Measurements from ENCODE around the gene OR2D3. TPM values are rescaled to one million over a fixed set of nuclear protein-coding genes. Genes with fewer than 3 reads are reported as not detected.
A peak's percentile ranks its signal among the peaks of the same experiment; 100 is the strongest.

Gene OR2D3
- total RNA-seq, 1 donor from 2014 or later = not detected

DNA sequence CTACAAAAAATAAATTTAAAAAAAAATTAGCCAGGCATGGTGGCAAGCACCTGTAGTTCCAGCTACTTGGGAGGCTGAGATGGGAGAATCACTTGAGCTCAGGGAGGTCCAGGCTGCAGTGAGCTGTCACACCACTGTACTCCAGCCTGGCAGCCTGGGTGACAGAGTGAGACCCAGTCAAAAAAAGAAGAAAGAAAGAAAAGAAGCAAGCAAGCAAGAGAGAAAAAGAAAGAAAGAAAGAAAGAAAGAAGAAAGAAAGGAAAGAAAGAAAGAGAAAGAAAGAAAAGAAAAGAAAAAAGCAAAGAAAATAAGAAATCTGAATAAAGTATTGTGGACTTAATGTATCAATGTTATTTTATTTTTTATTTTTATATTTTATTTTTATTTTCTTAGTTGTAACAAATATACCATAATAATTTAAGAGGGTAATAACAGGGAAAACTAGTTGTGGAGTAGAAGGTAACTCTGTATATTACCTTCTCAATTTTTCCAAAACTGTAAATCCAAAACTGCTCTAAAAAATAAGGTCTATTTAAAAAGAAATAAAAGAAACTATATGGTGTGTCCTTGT is 4.3 kb downstream of the OR2D3 start:
- Mint-ChIP-seq H3K9me3 (no peaks in the 10 kb centered on the region), H3K27me3 (ENCODE audit: low read depth) (no peaks in the 10 kb centered on the region), H3K27ac (no peak overlapping the region), H3K4me1 (peaks cover 12% of the 10 kb centered on the region), H3K36me3 (no peaks in the 10 kb centered on the region), H3K4me3 (no peak overlapping the region)
- TF ChIP-seq, protein P1, sequence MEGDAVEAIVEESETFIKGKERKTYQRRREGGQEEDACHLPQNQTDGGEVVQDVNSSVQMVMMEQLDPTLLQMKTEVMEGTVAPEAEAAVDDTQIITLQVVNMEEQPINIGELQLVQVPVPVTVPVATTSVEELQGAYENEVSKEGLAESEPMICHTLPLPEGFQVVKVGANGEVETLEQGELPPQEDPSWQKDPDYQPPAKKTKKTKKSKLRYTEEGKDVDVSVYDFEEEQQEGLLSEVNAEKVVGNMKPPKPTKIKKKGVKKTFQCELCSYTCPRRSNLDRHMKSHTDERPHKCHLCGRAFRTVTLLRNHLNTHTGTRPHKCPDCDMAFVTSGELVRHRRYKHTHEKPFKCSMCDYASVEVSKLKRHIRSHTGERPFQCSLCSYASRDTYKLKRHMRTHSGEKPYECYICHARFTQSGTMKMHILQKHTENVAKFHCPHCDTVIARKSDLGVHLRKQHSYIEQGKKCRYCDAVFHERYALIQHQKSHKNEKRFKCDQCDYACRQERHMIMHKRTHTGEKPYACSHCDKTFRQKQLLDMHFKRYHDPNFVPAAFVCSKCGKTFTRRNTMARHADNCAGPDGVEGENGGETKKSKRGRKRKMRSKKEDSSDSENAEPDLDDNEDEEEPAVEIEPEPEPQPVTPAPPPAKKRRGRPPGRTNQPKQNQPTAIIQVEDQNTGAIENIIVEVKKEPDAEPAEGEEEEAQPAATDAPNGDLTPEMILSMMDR (IDR thresholded peaks at IDR 0.05; ENCODE audit: unreplicated experiment) = no peak
- DNase-seq (ENCODE audit: low spot score in 2 of 2, unreplicated experiment in 2 of 2) = no peak

DNA sequence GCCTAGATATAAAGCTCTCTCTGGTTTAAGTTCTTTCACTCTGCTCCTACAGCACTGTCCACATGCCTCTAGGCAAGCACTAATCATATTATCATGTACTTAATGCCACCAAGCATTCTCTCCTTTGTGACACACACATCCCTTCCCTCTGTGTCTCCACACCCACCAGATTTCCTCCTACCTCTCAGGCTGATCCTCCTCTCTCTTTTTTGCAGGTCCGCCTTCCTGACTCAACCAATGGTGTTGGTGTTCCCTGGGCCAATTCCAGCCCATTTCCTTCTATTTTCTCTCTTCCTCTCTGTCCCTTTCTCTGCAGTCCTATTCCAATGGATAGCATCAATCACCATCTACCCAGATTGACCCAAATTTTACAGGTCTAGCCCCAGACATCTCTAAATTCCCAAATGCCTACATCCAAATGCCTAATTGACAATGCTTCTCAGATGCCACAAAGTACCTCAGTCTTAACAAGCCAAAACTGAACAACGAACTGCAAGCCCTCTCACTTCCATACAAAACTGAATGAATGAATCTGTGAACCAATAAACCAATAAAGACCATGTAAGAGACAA is 4.9 kb downstream of the OR2D3 start:
- Mint-ChIP-seq H3K36me3 (no peaks in the 10 kb centered on the region), H3K27ac (peak overlapping the region; percentile 75), H3K27me3 (ENCODE audit: low read depth) (no peaks in the 10 kb centered on the region), H3K4me1 (peaks cover 12% of the 10 kb centered on the region), H3K9me3 (no peaks in the 10 kb centered on the region), H3K4me3 (peak overlapping the region; percentile 90)
- no peak for DNase-seq (ENCODE audit: low spot score in 2 of 2, unreplicated experiment in 2 of 2)
- TF ChIP-seq, protein P1 (IDR thresholded peaks at IDR 0.05; ENCODE audit: unreplicated experiment) = no peak

DNA sequence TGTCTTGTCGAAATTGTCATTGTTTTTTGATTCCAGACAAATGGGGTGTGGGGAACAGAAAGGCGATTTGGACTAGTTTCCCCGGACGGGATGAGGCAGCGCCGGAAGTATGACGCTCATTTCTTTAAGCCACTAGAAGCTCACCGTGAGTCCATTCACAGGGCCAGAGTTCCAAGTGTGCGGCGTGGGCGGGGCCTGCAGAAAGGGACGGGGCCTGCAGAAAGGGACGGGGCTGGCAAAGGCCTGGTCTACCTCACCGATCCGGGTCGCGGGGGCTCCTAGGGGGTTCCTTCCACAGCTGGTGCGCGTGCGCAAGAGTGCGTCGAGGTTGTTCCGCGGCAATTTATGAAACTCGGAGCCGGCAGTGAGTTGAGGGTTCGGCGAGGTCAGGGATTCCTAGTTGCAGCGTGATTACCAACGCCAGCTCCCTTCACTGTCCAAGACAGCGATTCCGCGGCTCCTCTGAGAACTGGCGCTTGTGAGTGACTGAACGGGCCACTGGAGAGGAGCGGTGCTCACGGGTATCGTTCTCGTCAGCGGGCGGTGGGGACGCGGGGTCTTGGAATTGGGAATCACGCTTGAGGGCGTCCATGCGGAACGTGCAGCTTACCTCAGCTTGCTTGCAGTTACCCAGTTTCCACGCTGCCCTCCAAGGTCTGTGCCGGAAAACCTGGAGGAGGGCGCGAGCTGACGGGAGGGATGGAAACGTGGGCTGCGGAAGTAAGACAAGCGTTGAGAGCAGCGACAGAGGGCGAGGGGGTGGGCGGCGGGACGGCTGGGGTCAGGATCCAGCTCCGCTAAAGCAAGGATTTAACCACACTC is 5.6 kb downstream of the OR2D3 start, which contains the start of gene ZNF215:
ZNF215 (plus strand) TSS at position 219 of the 822 bp plus-strand sequence. CDS start 5,847 bp downstream, outside the sequence.
- H3K4me1 Mint-ChIP-seq = peaks cover 12% of the 10 kb centered on the region
- peak; percentile 47 to 72 for DNase-seq (ENCODE audit: low spot score in 2 of 2, unreplicated experiment in 2 of 2)

DNA sequence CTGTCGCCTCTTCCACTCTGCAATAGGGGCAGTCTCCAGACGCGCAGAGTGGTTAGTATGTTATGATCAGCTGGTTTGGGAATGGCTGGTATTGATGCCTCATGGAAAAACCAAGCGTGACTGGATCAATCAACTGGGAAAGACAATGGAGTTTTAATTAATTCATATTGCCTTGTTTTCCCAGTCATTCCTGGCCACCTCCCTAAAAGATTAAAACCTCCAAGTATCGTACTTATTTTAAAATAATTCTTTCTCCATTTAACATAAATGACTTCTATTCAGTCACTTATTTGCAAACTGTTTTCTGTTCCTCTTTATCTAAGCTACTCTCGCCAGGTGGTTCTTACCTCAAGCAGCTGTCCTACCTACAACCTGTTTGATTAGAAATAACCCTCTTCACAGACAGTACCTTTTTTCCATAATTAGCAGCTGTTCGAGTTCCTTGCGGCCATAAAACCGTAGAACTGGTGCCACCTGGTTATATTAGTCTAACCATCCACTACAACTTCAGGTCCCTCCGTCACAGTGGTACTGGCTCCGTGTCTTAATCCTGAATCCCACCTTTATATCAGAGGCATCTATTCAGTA is 6.3 kb downstream of the OR2D3 start:
- DNase-seq (ENCODE audit: low spot score in 2 of 2, unreplicated experiment in 2 of 2) = no peak
- Mint-ChIP-seq H3K9me3 (no peaks in the 10 kb centered on the region), H3K27me3 (ENCODE audit: low read depth) (no peaks in the 10 kb centered on the region), H3K4me1 (peaks cover 12% of the 10 kb centered on the region), H3K36me3 (no peaks in the 10 kb centered on the region), H3K27ac (no peak overlapping the region), H3K4me3 (peak overlapping the region; percentile 90)
- TF ChIP-seq, protein P1 (IDR thresholded peaks at IDR 0.05; ENCODE audit: unreplicated experiment) = no peak

More for the DNA sequence above, 5.6 kb downstream of the OR2D3 start, which contains the start of gene ZNF215:
- TF ChIP-seq, protein P1 (IDR thresholded peaks at IDR 0.05; ENCODE audit: unreplicated experiment) = no peak
- H3K27ac Mint-ChIP-seq = peak within 1 kb of the TSS; percentile 75
- no peaks in the 10 kb centered on the region for H3K36me3 Mint-ChIP-seq
- no peaks in the 10 kb centered on the region for H3K27me3 Mint-ChIP-seq (ENCODE audit: low read depth)
- peak within 1 kb of the TSS; percentile 90 for H3K4me3 Mint-ChIP-seq
- H3K9me3 Mint-ChIP-seq = no peaks in the 10 kb centered on the region

DNA sequence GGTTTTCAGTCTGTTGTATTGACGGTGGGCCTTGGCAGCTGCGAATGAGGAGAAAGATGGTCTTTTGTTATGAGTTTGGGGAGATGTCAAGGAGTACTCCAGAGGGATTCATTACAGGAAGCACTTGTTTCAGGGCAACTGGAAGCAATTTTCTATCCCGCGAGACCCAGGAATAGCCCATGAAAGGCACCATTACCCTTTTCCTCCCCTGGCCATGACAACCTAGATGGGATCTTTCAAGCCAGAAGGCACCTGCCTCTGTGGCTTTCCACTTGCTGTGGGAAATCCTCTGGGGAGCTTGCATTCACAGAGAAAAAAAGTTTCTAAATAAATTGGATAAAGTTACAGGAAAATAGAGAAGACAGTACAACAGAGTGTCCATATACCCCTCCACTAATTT is 8.1 kb downstream of the OR2D3 start:
- Mint-ChIP-seq H3K4me1 (peaks cover 12% of the 10 kb centered on the region), H3K27ac (no peak overlapping the region), H3K4me3 (no peak overlapping the region), H3K36me3 (no peaks in the 10 kb centered on the region), H3K27me3 (ENCODE audit: low read depth) (no peaks in the 10 kb centered on the region), H3K9me3 (no peaks in the 10 kb centered on the region)
- TF ChIP-seq, protein P1 (IDR thresholded peaks at IDR 0.05; ENCODE audit: unreplicated experiment) = no peak
- no peak for DNase-seq (ENCODE audit: low spot score in 2 of 2, unreplicated experiment in 2 of 2)
